PFSK-1 (cell line): ENCODE results near the gene CLEC16A.

Source experiments
- FOXP2 ChIP-seq: optimal IDR thresholded peaks from 2 replicates; pipeline ENCODE3; 2011; ENCODE audit warnings: borderline replicate concordance, control low read depth, inconsistent platforms; ENCODE audit not compliant: insufficient read depth; ENCODE audit errors: extremely low read length, extremely low read depth
- POLR2AphosphoS5 ChIP-seq: IDR thresholded peaks from 2 replicates; pipeline ENCODE4 v1.6.1; 2012; ENCODE audit warnings: low read depth, mild to moderate bottlenecking, control low read depth, low read length, moderate library complexity
- REST ChIP-seq, 2 experiments: IDR thresholded peaks; 2 replicates each; pipeline versions ENCODE4 v1.6.1 to v1.8.0; 2011 to 2012; ENCODE audit warnings: low read depth in 2 of 2, low read length in 2 of 2, control low read depth in 1 of 2, inconsistent platforms in 1 of 2, mild to moderate bottlenecking in 1 of 2, moderate library complexity in 1 of 2; ENCODE audit not compliant: insufficient read depth in 1 of 2
- SIN3A ChIP-seq: IDR thresholded peaks from 2 replicates; pipeline ENCODE4 v1.6.1; 2012; ENCODE audit warnings: mild to moderate bottlenecking, low read length, moderate library complexity, borderline replicate concordance; ENCODE audit not compliant: insufficient read depth
- TAF1 ChIP-seq: IDR thresholded peaks from 2 replicates; pipeline ENCODE4 v1.6.1; 2012; ENCODE audit warnings: low read length, control low read depth, borderline replicate concordance; ENCODE audit not compliant: insufficient read depth

CLEC16A gene

GRCh38 chr16:11051879-11052808 lies 107.8 kb downstream of the CLEC16A start:
- TF ChIP-seq TAF1: no peak

GRCh38 chr16:11053916-11054460 lies 109.6 kb downstream of the CLEC16A start:
- no peak for TF ChIP-seq SIN3A
- no peak for TF ChIP-seq POLR2AphosphoS5
- no peak for TF ChIP-seq REST (IDR thresholded peaks at IDR 0.05; ENCODE audit: insufficient read depth in 1 of 2, low read depth in 2 of 2, low read length in 2 of 2)
- TF ChIP-seq TAF1: no peak
- TF ChIP-seq FOXP2: no peak

- no peak for TF ChIP-seq SIN3A
- no peak for TF ChIP-seq REST (IDR thresholded peaks at IDR 0.05; ENCODE audit: insufficient read depth in 1 of 2, low read depth in 2 of 2, low read length in 2 of 2)
- TF ChIP-seq FOXP2: no peak
- no peak for TF ChIP-seq POLR2AphosphoS5
- TF ChIP-seq TAF1: no peak
These were observed 112.0 kb downstream of the CLEC16A start for GRCh38 chr16:11056090-11056992.

- TF ChIP-seq FOXP2 (no peak), TAF1 (no peak), POLR2AphosphoS5 (no peak), SIN3A (no peak), REST (IDR thresholded peaks at IDR 0.05; ENCODE audit: insufficient read depth in 1 of 2, low read depth in 2 of 2, low read length in 2 of 2) (no peak)
These were observed 112.8 kb downstream of the CLEC16A start for GRCh38 chr16:11056993-11057649.
